ENCODE measurements around the gene TSPEAR.

TSPEAR gene

GRCh38 chr21:44540741-44541288 lies 170.6 kb downstream of the TSPEAR start:
- Histone ChIP-seq H3K4me3 (ENCODE audit: low read depth, low read length) (no peak overlapping the region), H3K9me3 (no peaks in the 10 kb centered on the region), H3K4me1 (no peaks in the 10 kb centered on the region), H3K27me3 (peaks cover 14% of the 10 kb centered on the region), H3K36me3 (no peaks in the 10 kb centered on the region)
- no peak for TF ChIP-seq CTCF (IDR thresholded peaks at IDR 0.05; ENCODE audit: low read depth, low read length)
- no peak for DNase-seq

GRCh38 chr21:44539991-44540666 lies 171.2 kb downstream of the TSPEAR start, which contains the start of gene KRTAP10-1:
TSS of gene KRTAP10-1 (minus strand) at chr21:44540195. CDS start at chr21:44540150, 45 bp downstream.
- Histone ChIP-seq H3K36me3 (no peaks in the 10 kb centered on the region), H3K27me3 (peaks cover 14% of the 10 kb centered on the region), H3K4me3 (ENCODE audit: low read depth, low read length) (no peak within 1 kb of the TSS), H3K4me1 (no peaks in the 10 kb centered on the region), H3K9me3 (no peaks in the 10 kb centered on the region)
- no peak for TF ChIP-seq CTCF (IDR thresholded peaks at IDR 0.05; ENCODE audit: low read depth, low read length)
- DNase-seq, result no peak

GRCh38 chr21:44539046-44539445 lies 172.3 kb downstream of the TSPEAR start:
- Histone ChIP-seq H3K4me3 (ENCODE audit: low read depth, low read length) (no peak overlapping the region), H3K4me1 (no peaks in the 10 kb centered on the region), H3K36me3 (no peaks in the 10 kb centered on the region), H3K27me3 (peaks cover 14% of the 10 kb centered on the region), H3K9me3 (no peaks in the 10 kb centered on the region)
- TF ChIP-seq CTCF (IDR thresholded peaks at IDR 0.05; ENCODE audit: low read depth, low read length), result no peak
- DNase-seq, result no peak

- TF ChIP-seq CTCF (IDR thresholded peaks at IDR 0.05; ENCODE audit: low read depth, low read length), result no peak
- DNase-seq, result no peak
- no peaks in the 10 kb centered on the region for H3K36me3 ChIP-seq
- no peaks in the 10 kb centered on the region for H3K4me1 ChIP-seq
- H3K27me3 ChIP-seq, result peaks cover 14% of the 10 kb centered on the region
- H3K4me3 ChIP-seq (ENCODE audit: low read depth, low read length), result no peak overlapping the region
- no peaks in the 10 kb centered on the region for H3K9me3 ChIP-seq
Measured at GRCh38 chr21:44537930-44538911, 173.2 kb downstream of the TSPEAR start.

- Histone ChIP-seq H3K4me1 (no peaks in the 10 kb centered on the region), H3K9me3 (no peaks in the 10 kb centered on the region), H3K27me3 (peaks cover 14% of the 10 kb centered on the region), H3K36me3 (no peaks in the 10 kb centered on the region), H3K4me3 (ENCODE audit: low read depth, low read length) (no peak overlapping the region)
- no peak for DNase-seq
- TF ChIP-seq CTCF (IDR thresholded peaks at IDR 0.05; ENCODE audit: low read depth, low read length), result no peak
Measured at GRCh38 chr21:44535963-44536362, 175.4 kb downstream of the TSPEAR start.
